GM19324 (cell line): ENCODE data around the gene RGS14.
A peak's percentile ranks its signal among the peaks of the same experiment; 100 is the strongest.

Experiments
- ATAC-seq: cut with Tn5 transposase; IDR thresholded peaks from one replicate; pipeline ENCODE4 v1.9.1; 2021; ENCODE audit warnings: mild to moderate bottlenecking, moderate library complexity; ENCODE audit not compliant: unreplicated experiment, low FRiP score

RGS14 gene

DNA sequence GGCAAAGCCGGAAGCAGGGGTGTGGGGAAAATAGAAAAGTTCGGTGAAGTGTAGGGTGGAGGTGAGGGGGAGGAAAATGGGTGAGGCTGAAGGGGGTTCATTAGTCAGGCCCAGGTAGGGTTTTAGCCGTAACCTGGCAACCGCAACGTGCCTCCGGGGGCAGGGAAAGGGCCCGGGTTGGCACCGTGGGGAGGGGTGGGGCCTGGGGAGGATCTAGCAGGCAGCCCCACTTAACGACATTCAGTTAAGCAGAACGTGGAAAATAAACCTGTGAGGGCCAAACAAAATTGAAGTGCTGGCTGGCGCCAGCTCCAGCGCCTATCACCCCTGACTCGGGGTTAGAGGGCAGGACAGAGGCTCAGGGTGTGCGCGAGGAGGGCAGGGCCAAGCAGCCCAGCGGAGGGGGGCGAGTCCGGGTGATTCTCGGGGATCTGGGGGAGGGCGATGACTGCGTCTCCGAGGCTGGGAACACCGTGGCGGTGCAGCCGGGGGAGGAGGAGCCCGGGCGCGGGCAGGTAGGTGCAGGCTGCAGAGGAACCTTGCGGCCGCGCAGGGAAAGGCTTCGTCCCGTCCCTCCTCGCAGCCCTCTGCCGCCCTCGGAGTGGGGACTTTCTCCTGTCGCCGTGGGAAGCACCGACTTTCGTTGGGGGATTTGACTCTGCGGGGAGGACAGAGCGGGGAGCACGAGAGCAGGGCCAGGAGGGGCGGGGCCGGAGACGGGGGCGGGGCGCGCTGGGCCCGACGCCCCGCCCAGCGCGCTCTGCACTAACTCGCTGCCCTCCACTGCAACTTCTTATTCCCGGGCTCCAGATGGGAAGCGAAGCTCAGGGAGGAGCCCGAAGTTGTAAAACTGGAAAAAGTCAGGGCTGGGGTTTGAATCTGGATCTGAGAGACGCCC lies 5.1 kb downstream of the RGS14 start:
- ATAC-seq: no peak

DNA sequence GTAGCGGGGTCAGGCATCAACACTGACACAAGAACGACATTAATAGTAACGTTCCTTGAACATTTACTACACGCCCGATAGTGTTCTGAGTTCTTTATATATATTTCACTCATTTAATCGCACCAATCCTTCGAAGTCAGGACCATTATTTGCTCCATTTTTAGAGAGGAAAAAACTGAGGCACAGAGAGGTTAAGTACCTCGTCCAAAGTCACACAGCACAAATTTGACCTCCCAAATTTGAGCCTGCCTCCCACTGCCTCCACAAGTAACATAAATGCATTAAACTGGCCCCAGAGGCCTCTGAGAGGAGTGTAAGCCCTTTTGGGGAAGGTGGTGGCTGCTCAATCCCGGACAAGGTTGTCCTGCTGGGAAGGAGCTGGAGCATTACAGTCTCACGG lies 5.8 kb downstream of the RGS14 start:
- no peak for ATAC-seq

DNA sequence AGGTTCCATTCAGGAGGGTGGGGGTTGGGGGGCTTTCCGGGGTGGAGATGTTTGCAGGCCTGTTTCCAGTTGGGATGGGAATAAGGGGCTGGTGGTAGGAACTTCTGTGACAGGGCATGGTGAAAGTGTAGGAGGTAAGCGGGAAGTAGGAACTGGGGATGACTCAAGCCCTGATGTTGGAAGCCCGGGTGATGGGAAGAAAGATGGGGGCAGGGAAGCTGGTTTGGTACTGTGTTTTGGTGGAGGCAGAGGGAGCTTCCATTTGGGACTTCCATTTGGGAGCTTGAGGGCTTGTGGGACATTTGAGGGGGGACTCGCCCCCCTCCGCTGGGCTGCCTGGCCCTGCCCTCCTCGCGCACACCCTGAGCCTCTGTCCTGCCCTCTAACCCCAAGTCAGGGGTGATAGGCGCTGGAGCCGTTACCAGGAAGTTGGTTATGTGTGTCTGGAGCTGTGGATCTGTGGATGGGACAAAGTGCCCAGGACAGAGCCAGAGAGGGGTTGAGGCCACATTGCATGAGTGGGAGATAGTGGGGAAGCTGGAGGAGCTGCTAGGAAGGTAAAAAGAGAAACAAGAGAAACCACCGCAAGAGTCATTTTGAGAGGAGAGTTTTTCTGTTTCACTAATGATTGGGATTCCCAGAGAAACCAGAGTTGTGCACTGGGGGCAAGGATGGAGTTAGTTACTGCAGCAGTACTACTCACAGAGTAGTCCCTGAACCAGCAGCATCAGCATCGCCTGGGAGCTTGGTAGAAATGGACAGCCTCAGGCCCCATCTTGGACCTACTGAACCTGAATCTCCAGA lies 6.6 kb downstream of the RGS14 start:
- ATAC-seq: no peak

DNA sequence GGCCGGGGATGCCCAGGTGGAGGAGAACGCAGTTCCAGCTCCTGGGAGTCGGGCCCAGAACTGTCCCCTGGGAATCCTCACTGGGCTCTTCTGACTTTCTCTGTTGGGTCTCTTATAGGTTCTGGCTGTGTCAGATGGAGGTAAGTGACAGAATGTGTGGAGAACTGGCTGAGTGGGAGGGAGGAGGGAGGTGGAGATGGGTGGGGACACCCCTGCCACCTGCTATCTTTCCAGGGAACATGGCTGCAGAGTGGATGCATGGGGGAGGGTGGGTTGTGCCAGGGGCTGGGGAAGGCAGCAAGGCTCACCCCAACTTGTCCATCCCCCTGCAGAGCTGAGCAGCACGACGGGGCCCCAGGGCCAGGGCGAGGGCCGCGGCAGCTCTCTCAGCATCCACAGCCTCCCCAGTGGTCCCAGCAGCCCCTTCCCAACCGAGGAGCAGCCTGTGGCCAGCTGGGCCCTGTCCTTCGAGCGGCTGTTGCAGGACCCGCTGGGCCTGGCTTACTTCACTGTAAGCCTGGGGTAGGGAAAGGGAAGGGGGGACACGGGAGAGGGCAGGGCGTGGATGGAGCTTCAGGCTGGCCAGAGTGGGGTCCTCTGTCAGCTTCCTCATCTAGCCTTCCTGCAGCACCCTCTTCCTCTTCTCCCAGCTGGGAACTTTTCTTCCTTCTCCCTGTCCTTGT lies 8.3 kb downstream of the RGS14 start:
- ATAC-seq: no peak

DNA sequence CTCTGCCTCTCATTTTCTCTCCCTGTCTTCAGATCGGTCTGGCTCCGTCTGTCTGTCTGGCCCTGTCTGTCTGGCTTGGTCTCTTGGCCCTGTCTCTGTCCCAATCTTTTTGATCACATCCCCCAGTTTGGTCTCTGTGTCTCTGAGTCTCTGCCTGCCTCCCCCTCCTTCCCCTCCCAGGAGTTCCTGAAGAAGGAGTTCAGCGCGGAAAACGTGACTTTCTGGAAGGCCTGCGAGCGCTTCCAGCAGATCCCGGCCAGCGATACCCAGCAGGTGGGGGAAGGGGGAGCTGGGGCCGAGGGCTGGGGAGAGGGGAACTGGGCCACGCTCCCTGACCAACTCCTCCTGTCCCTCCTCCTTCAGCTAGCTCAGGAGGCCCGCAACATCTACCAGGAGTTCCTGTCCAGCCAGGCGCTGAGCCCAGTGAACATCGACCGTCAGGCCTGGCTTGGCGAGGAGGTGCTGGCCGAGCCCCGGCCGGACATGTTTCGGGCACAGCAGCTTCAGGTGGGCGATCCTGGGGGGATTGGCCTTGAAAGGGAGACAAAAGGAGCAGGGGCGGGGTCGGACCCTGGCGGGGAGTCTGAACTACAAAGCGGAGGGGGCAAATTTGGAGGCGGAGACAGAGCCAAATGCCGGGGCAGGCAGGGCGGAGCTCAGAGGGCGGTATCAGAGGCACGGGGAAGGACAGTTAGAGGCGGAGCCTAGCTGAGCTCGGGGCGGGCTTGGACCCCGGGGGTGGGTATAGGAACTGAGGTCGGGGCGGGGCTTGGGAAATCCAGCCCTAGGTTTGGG lies 9.0 kb downstream of the RGS14 start:
- ATAC-seq: no peak

DNA sequence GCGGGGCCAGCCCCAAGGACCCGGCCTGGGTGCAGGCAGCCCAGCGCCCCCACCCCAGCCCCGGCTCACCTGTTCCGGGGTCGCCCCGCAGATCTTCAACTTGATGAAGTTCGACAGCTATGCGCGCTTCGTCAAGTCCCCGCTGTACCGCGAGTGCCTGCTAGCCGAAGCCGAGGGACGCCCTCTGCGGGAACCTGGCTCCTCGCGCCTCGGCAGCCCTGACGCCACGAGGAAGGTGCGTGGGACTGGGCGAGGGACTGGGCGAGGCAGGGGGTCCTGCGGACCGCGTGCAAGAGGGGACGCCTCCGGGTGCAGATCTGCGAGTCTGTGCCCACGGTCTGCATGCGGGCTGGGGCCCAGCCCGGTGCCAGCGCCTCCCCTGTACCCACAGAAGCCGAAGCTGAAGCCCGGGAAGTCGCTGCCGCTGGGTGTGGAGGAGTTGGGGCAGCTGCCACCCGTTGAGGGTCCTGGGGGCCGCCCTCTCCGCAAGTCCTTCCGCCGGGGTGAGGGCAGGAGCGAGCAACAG lies 9.7 kb downstream of the RGS14 start:
- ATAC-seq: no peak

DNA sequence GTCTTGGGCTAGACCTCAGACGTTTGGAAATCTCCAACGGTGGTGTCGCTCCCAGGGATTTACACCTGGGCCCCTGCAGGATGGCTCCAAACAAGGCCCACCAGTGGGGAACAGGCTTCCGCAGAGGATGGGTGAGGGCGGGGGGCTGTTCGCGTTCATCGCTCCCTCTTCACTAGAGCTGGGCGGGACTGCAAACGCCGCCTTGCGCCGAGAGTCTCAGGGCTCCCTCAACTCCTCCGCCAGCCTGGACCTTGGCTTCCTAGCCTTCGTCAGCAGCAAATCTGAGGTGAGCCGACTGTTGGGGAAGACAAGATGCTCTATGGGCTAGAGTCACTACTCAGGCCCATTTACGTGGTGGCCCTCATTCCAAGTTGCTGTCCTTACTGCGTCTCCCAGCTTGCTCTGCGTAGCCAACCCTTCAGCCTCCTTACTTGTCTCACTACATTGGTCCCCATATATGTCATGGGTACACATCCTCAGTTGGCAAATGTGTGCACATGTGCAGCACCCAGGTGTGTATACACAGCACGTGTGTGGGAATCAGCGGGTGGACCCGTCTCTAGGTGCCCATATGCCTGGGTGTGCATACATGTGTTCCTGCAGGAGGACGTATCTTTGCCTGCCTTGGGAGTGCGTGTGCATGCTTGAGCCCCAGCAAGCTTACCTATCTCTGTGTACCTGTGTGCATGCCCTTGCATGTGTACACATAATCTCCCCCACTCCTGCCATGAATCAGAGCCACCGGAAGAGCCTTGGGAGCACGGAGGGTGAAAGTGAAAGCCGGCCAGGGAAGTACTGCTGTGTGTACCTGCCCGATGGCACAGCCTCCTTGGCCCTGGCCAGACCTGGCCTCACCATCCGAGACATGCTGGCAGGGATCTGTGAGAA lies 10.5 kb downstream of the RGS14 start:
- no peak for ATAC-seq

DNA sequence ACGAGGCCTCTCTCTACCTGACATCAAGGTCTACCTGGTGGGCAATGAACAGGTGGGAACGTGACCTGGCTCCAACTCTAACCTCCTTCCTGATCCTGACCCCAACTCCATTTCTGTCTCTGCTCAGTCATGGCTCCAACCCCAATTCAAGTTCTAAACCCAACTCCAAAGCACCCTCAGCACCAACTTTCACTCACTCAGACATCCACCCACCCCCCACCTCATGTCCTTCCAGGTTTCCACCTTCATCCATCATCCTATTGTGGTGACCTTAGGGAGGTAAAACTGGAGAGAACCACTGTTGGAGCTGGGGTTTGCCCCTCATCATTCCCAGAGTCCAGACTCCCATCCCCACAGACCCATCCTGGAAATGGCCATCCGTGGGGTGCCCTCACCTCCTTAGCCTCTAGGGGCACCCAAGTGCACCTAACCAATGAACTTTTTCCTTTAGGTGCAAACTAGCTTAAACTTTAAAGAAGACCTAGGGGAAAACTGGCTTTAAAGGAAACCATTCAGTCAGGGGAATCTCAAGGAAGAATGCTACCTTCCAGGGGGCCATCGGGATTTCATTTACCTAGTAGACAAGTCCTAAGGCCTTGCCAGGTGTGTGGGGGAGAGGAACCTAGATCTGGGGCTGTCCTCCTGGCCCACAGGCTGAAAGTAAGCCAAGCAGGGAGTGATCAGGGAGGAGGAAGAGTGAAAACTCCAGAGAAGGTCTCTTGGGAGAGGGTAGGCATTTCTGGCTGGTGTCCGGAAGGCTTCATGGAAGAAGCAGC lies 11.3 kb downstream of the RGS14 start:
- ATAC-seq: no peak

DNA sequence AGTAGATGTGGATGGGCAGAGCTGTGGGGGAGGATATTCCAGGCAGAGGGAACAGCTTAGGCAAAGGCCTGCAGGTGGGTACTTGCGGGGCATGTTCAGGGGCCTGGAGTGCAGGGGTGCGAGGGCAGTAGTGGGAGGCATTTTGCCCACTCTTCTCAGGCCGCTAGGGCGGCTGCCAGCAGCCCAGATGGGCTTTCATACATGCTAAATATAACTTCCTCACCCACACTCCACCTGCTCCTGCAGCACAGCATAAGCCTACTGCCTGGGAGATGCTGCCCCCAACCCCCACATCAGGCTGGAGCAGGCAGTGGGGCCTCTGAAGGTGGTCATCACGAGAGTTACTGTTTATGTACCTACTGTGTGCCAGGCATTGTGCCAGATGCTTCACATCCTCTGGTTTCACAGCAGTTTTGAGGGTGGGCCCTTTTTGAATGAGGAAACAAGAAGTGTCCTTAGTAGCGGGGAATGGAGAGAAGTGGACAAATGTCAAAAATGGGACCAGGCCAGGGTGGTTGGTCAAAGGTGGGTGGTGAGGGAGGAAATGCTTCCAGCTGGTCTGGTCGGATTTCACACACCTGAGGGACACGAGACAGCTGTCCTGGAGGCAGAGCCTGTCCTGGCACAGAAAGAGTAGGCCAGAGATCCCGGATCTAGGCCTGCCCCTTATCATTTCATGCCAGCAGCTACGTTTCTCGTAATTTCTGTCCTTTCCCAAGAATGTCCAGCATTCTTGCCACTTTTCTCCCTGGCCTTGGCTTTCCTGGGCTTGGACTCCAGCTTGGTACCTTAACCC lies 12.1 kb downstream of the RGS14 start:
- no peak for ATAC-seq

DNA sequence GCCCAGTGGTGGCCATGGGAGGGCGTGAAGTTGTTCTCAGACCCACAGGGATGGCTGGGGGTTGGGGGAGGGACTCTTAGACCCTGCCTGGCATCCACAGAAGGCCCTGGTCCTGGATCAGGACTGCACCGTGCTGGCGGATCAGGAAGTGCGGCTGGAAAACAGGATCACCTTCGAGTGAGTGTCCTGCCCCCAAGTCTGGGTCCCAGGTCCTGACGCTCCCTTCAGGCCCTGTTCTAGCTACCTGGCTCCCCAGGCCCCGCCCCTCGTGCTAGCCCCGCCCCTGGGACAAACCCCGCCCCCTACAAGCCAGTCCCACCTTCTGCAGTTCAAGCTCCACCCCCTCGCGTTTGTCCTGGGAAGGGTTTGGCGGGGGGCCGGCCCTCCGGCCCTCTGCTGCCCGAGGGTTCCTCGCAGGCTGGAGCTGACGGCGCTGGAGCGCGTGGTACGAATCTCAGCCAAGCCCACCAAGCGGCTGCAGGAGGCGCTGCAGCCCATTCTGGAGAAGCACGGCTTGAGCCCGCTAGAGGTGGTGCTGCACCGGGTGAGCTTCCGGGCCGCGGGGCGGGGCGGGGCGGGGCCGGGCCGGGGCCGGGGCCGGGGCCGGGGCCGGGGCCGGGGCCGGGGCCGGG lies 12.9 kb downstream of the RGS14 start:
- ATAC-seq: peak; percentile 65

DNA sequence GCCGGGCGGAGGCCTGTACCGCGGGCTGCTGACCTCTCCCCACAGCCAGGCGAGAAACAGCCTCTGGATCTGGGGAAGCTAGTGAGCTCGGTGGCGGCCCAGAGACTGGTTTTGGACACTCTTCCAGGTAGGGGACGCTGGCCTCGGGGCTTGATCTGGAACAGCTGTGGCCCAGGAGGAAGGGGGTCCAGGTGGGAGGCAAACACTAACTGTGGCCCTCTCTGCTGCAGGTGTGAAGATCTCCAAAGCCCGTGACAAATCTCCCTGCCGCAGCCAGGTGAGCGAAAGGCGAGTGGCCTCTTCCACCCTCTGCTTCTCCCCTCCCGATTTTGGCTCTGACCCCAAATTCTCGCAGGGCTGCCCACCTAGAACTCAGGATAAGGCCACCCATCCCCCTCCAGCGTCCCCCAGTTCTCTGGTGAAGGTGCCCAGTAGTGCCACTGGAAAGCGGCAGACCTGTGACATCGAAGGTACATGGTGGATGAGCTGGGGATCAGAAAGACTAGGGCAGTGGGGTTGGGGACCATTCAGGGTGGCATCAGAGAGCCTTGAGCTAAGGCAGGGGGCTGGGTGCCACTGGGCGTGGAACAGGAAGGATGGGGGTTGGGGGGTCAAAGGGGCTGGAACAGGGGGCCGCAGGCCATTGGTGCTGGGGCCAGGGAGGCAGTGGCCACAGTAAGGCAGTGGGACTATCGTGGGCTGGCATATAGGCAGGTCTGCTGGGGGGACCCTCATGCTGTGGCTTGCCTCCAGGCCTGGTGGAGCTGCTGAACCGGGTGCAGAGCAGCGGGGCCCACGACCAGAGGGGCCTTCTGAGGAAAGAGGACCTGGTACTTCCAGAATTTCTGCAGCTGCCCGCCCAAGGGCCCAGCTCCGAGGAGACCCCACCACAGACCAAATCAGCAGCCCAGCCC lies 13.7 kb downstream of the RGS14 start:
- ATAC-seq: no peak

DNA sequence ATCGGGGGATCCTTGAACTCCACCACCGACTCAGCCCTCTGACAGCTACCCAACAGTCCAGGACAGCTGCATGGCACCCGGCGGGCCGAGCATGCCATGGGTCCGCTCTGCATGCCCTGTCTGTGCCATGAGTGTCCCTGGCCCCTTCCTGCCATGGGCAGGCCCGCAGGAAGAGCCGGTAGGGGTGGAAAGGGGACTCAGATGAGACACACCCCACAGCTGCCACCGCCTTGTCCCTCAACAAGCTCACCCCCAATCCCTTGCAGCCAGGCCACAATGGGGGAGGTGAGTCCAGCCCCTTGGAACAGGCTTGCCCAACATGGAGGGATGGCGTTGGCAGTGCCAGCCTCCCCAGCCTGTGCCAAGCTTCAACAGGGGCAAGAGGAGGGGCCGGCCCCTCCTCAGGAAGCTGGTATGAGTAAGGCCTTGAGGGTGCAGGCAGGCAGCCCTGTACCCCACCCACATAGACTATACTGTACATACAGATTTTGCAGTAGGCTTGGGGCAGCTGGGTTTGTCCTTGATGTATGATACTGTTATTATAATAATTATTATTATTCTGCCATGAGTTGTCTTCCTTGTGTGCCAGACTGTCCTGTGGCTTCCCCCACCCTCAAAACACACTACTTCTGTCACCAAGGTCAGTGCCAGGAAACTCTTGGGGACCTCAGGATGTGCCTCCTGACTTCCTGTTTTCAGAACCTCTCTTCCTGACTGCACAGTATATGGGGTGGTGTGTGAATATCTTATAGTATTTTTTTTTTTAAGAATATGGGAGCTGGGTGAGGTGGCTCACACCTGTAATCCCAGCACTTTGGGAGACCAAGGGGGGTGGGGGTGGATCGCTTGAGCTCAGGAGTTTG lies 14.5 kb downstream of the RGS14 start:
- no peak for ATAC-seq

DNA sequence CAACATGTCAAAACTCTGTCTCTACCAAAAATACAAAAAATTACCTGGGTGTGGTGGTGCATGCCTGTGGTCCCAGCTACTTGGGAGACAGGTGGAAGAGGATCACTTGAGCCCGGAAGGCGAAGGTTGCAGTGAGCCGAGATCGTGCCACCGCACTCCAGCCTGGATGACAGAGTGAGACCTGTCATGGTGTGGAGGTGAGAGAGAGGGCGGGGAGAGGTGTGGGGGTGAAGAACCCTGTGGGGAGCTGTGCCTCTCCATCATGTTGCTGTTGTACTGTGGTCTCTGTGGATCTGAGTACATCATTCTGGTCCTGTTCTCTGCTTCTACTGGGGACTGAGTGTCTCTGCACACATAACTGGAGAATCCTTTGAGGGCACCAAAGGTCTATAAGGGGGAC lies 15.2 kb downstream of the RGS14 start:
- no peak for ATAC-seq

DNA sequence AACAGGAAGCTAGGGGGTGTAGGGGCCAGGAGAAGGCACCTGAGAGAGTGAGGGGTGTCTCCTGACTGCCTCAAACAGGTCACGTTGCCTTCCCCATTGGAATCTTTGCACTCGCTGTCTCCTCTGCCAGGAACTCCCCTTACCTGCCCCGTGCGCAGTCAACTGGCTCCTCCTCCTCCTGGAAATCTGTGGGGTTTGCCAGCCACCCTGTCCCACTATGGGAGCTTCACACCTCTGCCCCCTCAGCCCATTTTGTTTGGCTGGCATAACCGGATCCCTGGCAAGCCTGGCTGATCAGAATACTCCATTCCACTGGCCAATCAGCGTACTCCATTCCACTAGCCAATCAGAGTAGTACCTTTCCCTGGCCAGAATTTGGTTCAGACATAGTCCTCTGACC lies 16.1 kb downstream of the RGS14 start:
- no peak for ATAC-seq

DNA sequence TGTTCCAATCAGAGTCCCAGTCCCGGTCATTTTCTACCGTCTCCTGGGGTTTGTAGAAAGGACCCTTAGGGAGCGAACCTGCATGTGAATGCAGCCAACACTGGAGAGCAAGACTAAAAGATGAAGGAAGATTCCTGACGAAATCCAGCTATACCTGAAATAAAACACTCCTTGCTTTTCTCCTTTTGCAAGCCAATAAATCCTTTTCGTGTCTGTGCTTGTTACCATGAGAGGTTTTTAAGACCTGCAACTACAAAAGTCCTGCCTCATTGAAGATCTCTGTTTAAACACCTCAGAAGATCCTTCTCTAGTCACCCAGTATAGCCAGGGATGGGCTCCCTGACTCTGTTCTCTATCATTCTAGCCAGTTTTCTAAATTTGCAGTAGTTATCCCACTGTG lies 16.5 kb downstream of the RGS14 start:
- ATAC-seq: no peak
